Body of pancreas (tissue), 4 donors: Measurements from ENCODE around the gene TRIM34. TPM values are rescaled to one million over a fixed set of nuclear protein-coding genes. Genes with fewer than 3 reads are reported as not detected.
"Not testable (repeated sequence)": the region's sequence is repeated elsewhere in the genome, so short reads cannot be mapped to it uniquely, and the experiment has no call there.

Experiments
- ATAC-seq: fragments of 150-250 bp; one replicate; pipeline ENCODE4 v1.9.1; 2016
- DNase-seq, 4 donors: peaks; one replicate each; pipeline ENCODE4 v3.0.0-alpha.2; 2019
- H3K27ac ChIP-seq, 4 donors: fragments of 200-600 bp; sonication (generic); 1 replicate in 3 of 4; 2 replicates in 1 of 4; pipeline versions ENCODE4 v1.5.1 to v1.6.1; 2016 to 2019; ENCODE audit warnings: mild to moderate bottlenecking in 1 of 4, mixed read lengths in 1 of 4, moderate library complexity in 1 of 4
- H3K27me3 ChIP-seq, 2 donors: fragments of 200-600 bp; sonication (generic); one replicate each; pipeline ENCODE4 v1.6.0; 2016; ENCODE audit warnings: mild to moderate bottlenecking in 1 of 2
- H3K36me3 ChIP-seq, 2 donors: fragments of 200-600 bp; sonication (generic); replicated peaks in 1 of 2; 2 replicates each; pipeline ENCODE4 v1.5.1; 2016; ENCODE audit warnings: low read depth in 2 of 2; ENCODE audit not compliant: insufficient read depth in 1 of 2
- H3K4me1 ChIP-seq: fragments of 200-600 bp; sonication (generic); one replicate; pipeline ENCODE4 v1.6.0; 2016
- H3K4me3 ChIP-seq, 2 donors: fragments of 200-600 bp; sonication (generic); 1 replicate in 1 of 2; 2 replicates in 1 of 2; pipeline ENCODE4 v1.5.1; 2016 to 2019
- H3K9me3 ChIP-seq, 3 donors: fragments of 200-600 bp; sonication (generic); 1 replicate in 2 of 3; 2 replicates in 1 of 3; pipeline ENCODE4 v1.5.1; 2016
- CTCF ChIP-seq, 7 experiments: fragments of 450-650 bp in 4 of 7; fragments of 200-600 bp in 3 of 7; sonication (generic) in 3 of 7; IDR thresholded peaks; one replicate each; pipeline ENCODE4 v1.5.1; 2016 to 2019; ENCODE audit warnings: antibody characterized with exemption in 7 of 7
- POLR2A ChIP-seq, 3 donors: fragments of 450-650 bp; IDR thresholded peaks; one replicate each; pipeline ENCODE4 v1.6.1; 2016; ENCODE audit warnings: antibody characterized with exemption in 3 of 3, mild to moderate bottlenecking in 2 of 3
- WGBS, 2 donors: methylation state at CpG; one replicate each; pipeline ENCODE4 v1.1.5; 2017; 5-methylcytosine and 5-hydroxymethylcytosine counted together
- intact Hi-C: fragments of 100-400 bp; cut with DNase I; formaldehyde crosslinking; loops from one replicate; pipeline ENCODE4 v1.15.1; 2023
- total RNA-seq, 2 donors: library from RNA; depleted of rRNA; stranded (reverse); fragments of >200 nt; gene quantifications; one replicate each; pipeline ENCODE4 v1.1.0, GENCODE V29; 2016

Gene TRIM34
- total RNA-seq, 2 donors from 2014 or later: 2.9 to 4.6 TPM

GRCh38 chr11:5646139-5646538 lies 21.3 kb downstream of the TRIM34 start:
- intact Hi-C loops: no loop called here
- Histone ChIP-seq H3K36me3 (no peaks in the 10 kb centered on the region), H3K4me1 (no peaks in the 10 kb centered on the region), H3K4me3 (no peak overlapping the region), H3K9me3 (no peaks in the 10 kb centered on the region), H3K27me3 (no peaks in the 10 kb centered on the region), H3K27ac (no peak overlapping the region)
- 81 to 84% methylated on average over 3 of the region's 3 CpGs for WGBS, 2 donors
- TF ChIP-seq CTCF (IDR thresholded peaks at IDR 0.05): no peak
- ATAC-seq (no peak), DNase-seq (no peak)

GRCh38 chr11:5655474-5655873 lies 30.7 kb downstream of the TRIM34 start:
- Histone ChIP-seq H3K4me1 (no peaks in the 10 kb centered on the region), H3K36me3 (no peaks in the 10 kb centered on the region), H3K4me3 (no peak overlapping the region), H3K27me3 (no peaks in the 10 kb centered on the region), H3K27ac (no peak overlapping the region), H3K9me3 (peaks cover 0 to 4% (median 0%) of the 10 kb centered on the region in 3 donors)
- intact Hi-C loops: no loop called here
- no peak for DNase-seq
- no peak for ATAC-seq
- no peak for TF ChIP-seq CTCF (IDR thresholded peaks at IDR 0.05)
- TF ChIP-seq POLR2A (IDR thresholded peaks at IDR 0.05): no peak
- 95 to 96% methylated on average over 4 of the region's 4 CpGs for WGBS, 2 donors

GRCh38 chr11:5656956-5657355 lies 32.2 kb downstream of the TRIM34 start:
- H3K4me3 ChIP-seq, H3K36me3 ChIP-seq, H3K27ac ChIP-seq, ATAC-seq, H3K9me3 ChIP-seq, intact Hi-C loops, DNase-seq, H3K4me1 ChIP-seq, H3K27me3 ChIP-seq: not testable (repeated sequence)
- WGBS, 2 donors: 93 to 95% methylated on average over 2 of the region's 2 CpGs

GRCh38 chr11:5658318-5658717 lies 33.5 kb downstream of the TRIM34 start:
- 90 to 93% methylated on average over 5 of the region's 5 CpGs for WGBS, 2 donors
- ATAC-seq (no peak), DNase-seq (no peak)
- Histone ChIP-seq H3K27me3 (no peaks in the 10 kb centered on the region), H3K4me3 (no peak overlapping the region), H3K36me3 (peaks cover 0 to under 1% of the 10 kb centered on the region in 2 donors), H3K4me1 (no peaks in the 10 kb centered on the region), H3K27ac (no peak overlapping the region), H3K9me3 (no peaks in the 10 kb centered on the region)
- intact Hi-C loops: no loop called here
- TF ChIP-seq CTCF (IDR thresholded peaks at IDR 0.05) (no peak), POLR2A (IDR thresholded peaks at IDR 0.05) (no peak)

GRCh38 chr11:5663511-5663910 lies 38.7 kb downstream of the TRIM34 start:
- no peak for ATAC-seq
- Histone ChIP-seq H3K4me1 (no peaks in the 10 kb centered on the region), H3K27ac (no peak overlapping the region), H3K9me3 (no peaks in the 10 kb centered on the region), H3K4me3 (no peak overlapping the region), H3K27me3 (no peaks in the 10 kb centered on the region), H3K36me3 (peaks cover 0 to 15% of the 10 kb centered on the region in 2 donors)
- intact Hi-C loops: no loop called here
- 87 to 94% methylated on average over 2 of the region's 2 CpGs for WGBS, 2 donors
- TF ChIP-seq CTCF (IDR thresholded peaks at IDR 0.05): no peak
- TF ChIP-seq POLR2A (IDR thresholded peaks at IDR 0.05): no peak
- DNase-seq: no peak
